GM21786 (cell line): ENCODE data around the gene SDHB.

ENCODE experiments used
- ATAC-seq: cut with Tn5 transposase; IDR thresholded peaks from one replicate; pipeline ENCODE4 v1.9.1; 2021; ENCODE audit not compliant: unreplicated experiment

The SDHB gene

GRCh38 chr1:16970132-16970910 lies 83.5 kb downstream of the SDHB start:
- no peak for ATAC-seq

GRCh38 chr1:16969651-16970050 lies 84.2 kb downstream of the SDHB start:
- ATAC-seq = no peak

DNA sequence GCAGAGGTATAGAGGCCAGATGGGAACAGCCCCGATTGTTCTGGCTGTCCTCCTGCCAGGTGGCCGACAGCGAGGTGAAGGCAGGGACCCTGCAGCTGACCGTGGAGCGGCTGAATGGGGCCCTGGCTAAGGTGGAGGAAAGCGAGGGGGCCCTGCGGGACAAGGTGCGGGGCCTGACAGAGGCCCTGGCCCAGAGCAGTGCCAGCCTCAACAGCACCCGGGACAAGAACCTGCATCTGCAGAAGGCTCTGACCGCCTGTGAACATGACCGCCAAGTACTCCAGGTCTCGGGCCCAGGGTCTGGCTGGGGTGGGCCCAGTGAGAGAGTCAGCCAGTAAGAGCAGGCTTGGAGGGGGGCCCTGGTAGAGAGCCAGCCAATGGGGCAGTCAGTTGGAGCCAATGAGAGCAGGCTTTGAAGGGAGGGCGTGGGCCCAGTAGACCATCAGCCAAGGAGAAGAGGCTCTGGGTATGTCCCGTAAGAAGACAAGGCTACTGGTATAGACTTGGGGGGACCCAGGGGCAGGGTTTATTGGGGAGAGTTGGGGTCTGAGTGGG lies 84.7 kb downstream of the SDHB start:
- ATAC-seq = no peak
